CD4-positive, alpha-beta T cell treated with Interleukin-15 for 4 hours (primary cell): ENCODE data around the gene FLII.
"Not testable (repeated sequence)": the region's sequence is repeated elsewhere in the genome, so short reads cannot be mapped to it uniquely, and the experiment has no call there.

Source experiments
- DNase-seq: peaks from one replicate; pipeline ENCODE4 v3.0.0-alpha.2; 2020; ENCODE audit warnings: low spot score

FLII gene

GRCh38 chr17:18258356-18259038 lies at the start of gene FLII:
Gene FLII (minus strand): TSS chr17:18258738. CDS start chr17:18258690, 48 bp downstream.
- peak; percentile 45 for DNase-seq

GRCh38 chr17:18303206-18303605 lies 44.7 kb upstream of the FLII start:
- not testable (repeated sequence) for DNase-seq

- DNase-seq, result no peak
These were observed 42.4 kb upstream of the FLII start for GRCh38 chr17:18300725-18301480.

- not testable (repeated sequence) for DNase-seq
These were observed 39.5 kb upstream of the FLII start for GRCh38 chr17:18298061-18298460.

GRCh38 chr17:18291718-18292540 lies 33.4 kb upstream of the FLII start:
- no peak for DNase-seq

- no peak for DNase-seq
These were observed 26.8 kb upstream of the FLII start for GRCh38 chr17:18285296-18285695.

GRCh38 chr17:18281788-18282187 lies 23.2 kb upstream of the FLII start:
- no peak for DNase-seq

GRCh38 chr17:18280766-18281371 lies 22.3 kb upstream of the FLII start:
- DNase-seq, result no peak

GRCh38 chr17:18280249-18280648 lies 21.7 kb upstream of the FLII start:
- DNase-seq, result no peak

- no peak for DNase-seq
These were observed 20.3 kb upstream of the FLII start for GRCh38 chr17:18278867-18279266.

- DNase-seq, result no peak
These were observed 18.5 kb upstream of the FLII start for GRCh38 chr17:18277076-18277475.

GRCh38 chr17:18270046-18270931 lies 11.8 kb upstream of the FLII start:
- no peak for DNase-seq

- DNase-seq, result no peak
These were observed 9.6 kb upstream of the FLII start for GRCh38 chr17:18267927-18268711.

- DNase-seq, result no peak
These were observed 8.8 kb upstream of the FLII start for GRCh38 chr17:18267366-18267765.

GRCh38 chr17:18263885-18264682 lies 5.5 kb upstream of the FLII start:
- no peak for DNase-seq

GRCh38 chr17:18262641-18263040 lies 4.1 kb upstream of the FLII start:
- DNase-seq, result no peak

GRCh38 chr17:18262111-18262510 lies 3.6 kb upstream of the FLII start:
- DNase-seq, result no peak

- DNase-seq, result no peak
These were observed 3.1 kb upstream of the FLII start for GRCh38 chr17:18261659-18262058.

GRCh38 chr17:18261146-18261515 lies 2.6 kb upstream of the FLII start:
- peak; percentile 36 for DNase-seq
